Measurements from ENCODE around the gene GAS6.

The GAS6 gene

DNA sequence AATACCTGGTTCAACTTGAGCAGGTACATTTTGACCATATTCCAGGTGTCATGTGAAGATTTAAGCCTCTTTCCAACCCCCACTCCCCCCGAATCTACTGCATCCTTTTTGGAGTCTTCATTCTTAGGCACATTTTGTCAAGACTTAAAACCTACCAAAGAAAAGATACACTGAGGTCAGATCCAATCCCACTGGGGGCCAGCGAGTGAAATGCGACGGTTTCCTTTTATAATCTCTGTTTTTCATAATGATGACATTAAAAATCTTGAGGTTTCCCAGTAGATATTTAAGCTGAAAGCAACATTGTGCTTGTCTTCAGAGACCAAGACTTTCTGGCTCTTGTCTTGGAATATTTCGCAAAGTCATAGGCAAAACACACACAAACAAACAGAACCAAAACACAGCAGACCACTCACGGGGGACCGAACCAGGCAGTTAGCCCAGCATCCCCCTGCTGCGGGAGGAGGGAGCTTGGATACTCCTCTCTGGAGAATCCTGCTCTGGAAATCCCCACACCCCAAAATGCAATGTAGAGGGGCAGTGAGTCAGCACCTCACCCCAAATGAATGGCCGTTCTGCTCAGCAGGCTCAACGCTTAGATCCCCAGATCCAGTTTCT is 506 bp upstream of the GAS6 start:
- no peak for DNase-seq

DNA sequence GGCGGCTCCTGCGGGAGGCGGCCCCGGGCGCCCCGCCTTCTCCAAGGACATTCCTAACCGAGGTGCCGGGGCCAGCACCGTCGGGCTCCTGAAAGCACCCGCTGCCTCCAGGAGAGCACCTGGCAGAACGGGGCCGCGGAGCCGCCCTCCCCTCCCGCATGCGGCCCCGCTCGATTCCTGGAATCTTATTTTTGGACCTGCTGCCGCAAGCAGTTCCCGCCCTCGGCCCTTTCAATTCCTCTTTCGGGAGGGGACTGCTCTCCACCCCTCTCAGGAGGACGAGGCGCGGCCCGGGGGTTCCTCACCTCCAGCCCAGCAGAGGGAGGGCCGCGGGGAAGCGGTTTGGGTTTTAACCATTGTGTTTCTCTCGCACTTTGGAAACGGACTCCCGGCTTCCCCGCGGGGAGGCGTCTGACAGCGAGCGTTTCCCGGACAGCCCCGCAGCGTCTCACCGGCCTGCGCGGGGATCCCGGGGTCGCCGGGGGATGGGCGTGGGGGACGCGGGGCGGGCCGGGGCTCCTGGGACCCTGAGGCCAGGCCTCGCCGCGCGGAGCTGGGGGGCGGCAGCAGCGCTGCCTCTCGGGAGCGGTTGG is 849 bp downstream of the GAS6 start:
- no peak for DNase-seq

- DNase-seq = no peak
These were observed 1.5 kb downstream of the GAS6 start for GRCh38 chr13:113862191-113862930.

DNA sequence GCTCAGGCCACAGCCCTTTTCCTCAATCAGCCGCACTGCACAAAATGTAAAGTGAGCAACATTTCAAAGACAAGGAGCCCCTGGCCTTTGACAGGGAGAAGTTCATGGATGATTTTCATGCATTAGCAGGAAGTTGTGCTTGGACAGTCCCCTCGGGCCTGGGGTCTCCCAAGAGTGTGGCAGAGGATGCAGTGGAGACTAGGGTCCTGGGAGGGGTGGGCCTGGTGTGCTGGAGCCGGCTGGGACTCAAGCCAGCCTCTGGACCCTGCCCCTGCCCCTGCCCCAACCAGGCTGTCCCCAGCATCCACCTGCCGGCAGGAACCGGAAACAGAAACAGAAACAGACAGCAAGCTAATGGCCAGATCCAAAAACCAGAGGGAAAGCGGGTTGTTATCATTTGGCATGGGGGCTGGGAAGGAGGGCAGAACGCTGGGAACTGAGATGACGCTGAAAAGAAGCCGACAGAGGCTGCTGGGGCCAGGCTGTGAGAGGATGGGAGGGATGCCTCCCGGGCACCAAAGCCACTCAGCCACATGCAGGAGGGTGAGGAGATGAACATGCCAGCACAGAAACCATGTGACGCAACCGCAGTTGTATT is 2.3 kb downstream of the GAS6 start:
- DNase-seq = no peak

DNA sequence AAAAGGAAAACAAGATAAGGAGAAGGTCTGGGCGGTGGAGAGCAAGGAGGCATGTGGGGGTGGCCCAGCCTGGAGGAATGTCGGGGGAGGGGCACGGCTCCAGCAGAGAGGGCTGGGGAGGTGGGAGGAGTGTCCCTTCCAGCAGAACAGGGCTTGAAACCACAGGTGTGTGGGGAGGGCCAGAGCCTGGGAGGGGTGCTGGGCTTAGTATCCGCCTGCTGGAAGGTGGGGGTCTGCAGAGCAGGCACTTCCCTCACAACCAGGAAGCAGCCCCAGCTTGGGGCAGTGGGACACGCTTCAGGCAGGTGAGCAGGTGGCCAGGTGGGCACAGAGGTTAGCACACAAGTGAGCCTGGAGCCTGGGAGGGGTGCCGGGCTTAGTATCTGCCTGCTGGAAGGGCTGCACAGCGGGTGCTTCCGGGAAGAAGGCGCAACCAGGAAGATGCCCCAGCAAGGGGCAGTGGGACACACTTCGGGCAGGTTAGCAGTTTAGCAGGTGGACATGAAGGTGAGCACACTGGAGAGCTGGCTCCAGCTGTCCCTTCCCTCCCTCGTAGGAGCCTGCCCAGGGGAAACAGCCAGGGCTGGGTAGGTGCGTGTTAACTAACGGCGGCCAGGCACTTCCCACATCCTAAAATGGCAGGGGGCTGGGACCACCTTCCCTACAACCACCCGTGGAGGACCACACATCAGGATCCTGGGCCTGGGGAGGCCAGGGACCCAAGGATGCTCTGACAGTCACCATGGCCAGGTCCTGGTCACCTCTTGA is 3.0 kb downstream of the GAS6 start:
- no peak for DNase-seq

GRCh38 chr13:113860051-113860664 is 3.7 kb downstream of the GAS6 start:
- no peak for DNase-seq

- no peak for DNase-seq
These were observed 4.4 kb downstream of the GAS6 start for GRCh38 chr13:113859311-113860050.

- DNase-seq = no peak
These were observed 6.2 kb downstream of the GAS6 start for GRCh38 chr13:113857531-113858195.

DNA sequence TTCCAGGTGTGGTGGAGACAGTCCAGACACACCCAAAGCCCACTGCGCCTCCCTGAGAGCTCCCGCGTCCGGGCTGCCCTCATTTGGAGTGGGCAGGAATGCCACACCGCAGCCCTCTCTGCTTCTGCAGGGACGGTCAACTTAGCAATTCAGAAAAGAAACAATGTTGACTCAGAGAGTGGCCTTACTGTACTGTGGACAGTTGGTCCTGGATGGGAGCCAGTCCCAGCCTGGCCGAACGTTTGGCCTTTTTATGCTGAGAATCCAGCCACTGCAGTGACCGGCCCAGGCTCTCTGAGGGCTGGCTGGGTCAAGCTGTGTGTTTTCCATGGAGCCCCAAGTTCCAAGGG is 7.2 kb downstream of the GAS6 start:
- DNase-seq = no peak

- DNase-seq = no peak
These were observed 7.8 kb downstream of the GAS6 start for GRCh38 chr13:113855931-113856715.

- no peak for DNase-seq
These were observed 8.6 kb downstream of the GAS6 start for GRCh38 chr13:113855012-113855921.

- DNase-seq = no peak
These were observed 9.5 kb downstream of the GAS6 start for GRCh38 chr13:113854238-113855011.

DNA sequence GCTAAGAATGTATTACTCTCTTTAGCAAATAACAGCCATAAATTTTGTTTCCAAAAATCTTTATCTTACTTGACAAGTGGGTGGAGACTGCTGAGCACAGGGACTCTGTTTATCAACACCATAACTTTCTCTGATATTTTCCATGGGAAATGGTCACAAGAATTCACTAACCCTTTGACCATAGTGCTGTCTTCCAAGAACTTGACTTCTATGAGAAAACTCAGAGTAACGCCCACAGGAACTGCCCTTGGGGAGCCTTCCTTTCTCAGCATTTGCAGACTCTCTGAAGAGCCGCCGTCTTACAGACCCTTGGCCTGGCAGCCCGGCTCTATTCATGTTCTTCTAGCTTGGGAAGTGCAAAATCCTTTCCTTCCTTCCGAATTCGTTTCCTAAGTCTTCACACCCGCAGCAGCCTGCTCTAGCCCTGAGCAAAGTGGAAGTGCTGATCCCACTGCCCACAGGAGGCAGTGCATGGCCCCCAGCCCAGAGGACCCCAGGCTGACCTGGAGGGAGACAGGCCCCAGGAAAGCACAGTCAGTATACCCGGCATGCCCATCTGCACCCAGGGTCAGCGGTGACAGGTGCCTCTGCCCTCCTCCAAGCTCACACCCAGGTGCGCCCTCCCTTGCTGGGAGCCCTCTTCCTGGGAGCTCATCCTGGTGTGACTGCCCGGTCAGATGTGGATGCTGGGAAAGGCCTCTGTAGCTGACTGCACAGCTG is 10.2 kb downstream of the GAS6 start:
- DNase-seq = no peak

DNA sequence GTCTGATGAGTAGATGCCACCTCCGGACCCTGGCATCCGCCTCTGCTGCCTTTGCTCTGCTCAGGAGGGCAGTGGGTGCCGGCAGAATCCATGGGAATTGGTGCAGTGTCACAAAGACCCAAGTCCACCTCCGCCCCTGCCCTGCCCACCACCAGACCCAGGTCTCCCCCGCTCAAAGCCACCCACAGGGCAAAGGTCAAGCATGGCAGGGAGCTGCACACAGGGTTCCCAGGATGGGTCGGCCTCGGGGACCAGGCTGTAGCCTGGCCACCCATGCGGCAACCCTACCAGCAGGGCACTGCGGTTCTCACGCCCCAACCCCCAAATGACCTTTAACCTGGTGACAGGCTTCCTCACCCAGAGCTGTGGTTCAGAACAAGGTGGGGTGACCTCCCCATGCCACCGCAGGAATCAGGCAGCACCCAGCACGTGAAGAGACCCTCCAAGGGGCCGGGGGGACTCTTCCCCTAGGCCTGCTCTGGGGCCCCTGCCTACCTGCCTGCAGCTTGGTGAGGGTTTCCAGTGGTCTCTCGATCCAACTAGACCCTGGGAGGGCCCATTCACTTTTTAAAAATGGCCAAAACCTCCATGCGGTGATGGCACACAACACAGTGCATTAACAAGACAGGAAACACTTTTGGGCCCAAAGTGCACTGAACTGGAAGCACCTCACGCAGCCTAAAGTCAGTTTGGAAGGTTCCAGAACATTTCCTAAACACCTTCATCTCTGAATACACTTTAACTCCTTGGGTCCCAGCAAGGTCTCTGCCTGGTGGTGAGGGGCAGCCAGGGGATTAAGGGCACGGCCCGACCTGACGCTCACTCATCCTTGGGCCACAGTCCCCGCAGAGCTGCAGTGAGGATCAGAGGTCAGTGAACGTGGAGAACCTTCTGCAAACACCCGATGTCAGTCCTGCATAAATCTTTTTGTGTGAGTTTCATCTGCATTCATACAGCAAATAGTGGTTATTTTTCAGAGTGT is 11.0 kb downstream of the GAS6 start:
- no peak for DNase-seq

- DNase-seq = no peak
These were observed 11.9 kb downstream of the GAS6 start for GRCh38 chr13:113851826-113852535.

DNA sequence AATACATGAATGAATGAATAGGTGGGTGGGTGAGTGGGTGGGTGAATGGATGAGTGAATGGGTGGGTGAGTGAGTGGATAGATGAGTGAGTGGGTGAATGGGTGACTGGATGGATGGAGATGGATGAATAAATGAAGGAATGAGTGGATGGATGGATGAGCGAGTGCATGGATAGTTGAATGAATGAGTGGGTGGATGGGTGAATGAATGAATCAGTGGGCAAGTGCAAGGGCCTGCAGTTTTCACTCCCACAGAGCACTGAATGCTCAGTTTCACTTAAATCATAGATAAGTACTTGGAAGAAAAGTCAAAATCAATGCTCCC is 12.4 kb downstream of the GAS6 start:
- DNase-seq = no peak

Measured in NCI-H1694 treated with DMSO at 0.1 percent for 48 hours (cell line).